ENCODE data around the gene CD81.
A peak's percentile ranks its signal among the peaks of the same experiment; 100 is the strongest.

CD81 gene

GRCh38 chr11:2420502-2421225, 43.6 kb downstream of the CD81 start:
- DNase-seq (ENCODE audit: low read depth, low spot score): peak; percentile 49

- no peak for DNase-seq (ENCODE audit: low read depth, low spot score)
Observed at GRCh38 chr11:2421226-2421994, 44.3 kb downstream of the CD81 start.

GRCh38 chr11:2421996-2422395, 44.9 kb downstream of the CD81 start:
- no peak for DNase-seq (ENCODE audit: low read depth, low spot score)

DNA sequence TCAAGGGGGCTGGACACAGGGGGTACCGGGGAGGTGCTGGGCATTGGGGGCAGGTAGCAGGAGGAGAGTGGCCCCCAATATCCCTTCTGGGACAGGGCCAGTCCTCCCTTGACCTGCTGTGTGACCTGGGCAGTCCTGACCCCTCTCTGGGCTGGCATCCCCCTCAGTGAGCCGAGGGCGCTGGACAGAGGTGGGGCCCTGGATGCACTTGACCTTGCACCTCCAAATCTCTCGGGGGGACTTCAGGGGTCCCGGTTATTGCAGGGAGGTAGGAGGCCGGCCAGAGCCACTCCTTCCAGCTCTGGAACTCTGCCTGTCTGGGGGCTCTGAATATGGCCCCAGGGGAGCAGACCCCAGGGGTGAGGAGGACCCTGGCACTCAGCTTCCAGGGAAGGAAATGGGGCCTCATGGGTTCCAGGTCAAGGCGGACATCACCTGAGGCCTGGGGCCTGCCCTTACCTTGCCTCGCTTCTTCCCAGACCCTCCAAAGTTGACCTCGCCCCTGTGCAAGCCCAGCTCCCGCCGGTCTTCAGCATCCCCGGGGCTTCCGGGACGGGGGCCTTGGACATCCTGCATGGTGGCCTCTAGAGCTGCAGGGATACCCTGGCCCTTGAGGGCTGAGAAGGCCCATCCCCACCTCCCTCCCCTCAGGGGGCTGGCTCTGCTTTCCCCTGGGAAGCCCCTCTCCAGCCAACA, 45.5 kb downstream of the CD81 start:
- DNase-seq (ENCODE audit: low read depth, low spot score): no peak

GRCh38 chr11:2423157-2424025, 46.3 kb downstream of the CD81 start:
- DNase-seq (ENCODE audit: low read depth, low spot score): no peak

- DNase-seq (ENCODE audit: low read depth, low spot score): no peak
Observed at GRCh38 chr11:2424811-2425495, 47.8 kb downstream of the CD81 start.

DNA sequence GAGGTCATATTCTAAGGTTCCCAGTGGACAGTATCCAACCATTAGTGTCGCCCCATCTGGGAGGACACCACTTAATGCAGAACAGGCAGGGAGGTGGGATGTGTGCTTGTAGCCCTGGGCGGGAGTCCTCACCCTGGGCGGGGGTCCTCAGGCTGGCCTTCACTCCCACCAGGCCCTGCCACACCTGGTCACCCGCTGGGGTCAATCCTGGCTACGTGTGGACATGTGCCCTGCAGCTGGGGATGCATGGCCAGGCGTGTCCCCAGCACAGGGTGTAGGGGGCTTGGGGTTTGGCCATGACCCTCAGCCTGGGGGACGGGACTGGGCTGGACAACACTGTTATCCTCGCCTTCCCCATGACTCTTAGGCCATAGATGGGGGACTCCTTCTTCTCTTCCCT, 48.4 kb downstream of the CD81 start:
- no peak for DNase-seq (ENCODE audit: low read depth, low spot score)

- DNase-seq (ENCODE audit: low read depth, low spot score): no peak
Observed at GRCh38 chr11:2426221-2426620, 49.1 kb downstream of the CD81 start.

GRCh38 chr11:2426826-2427521, 49.9 kb downstream of the CD81 start:
- DNase-seq (ENCODE audit: low read depth, low spot score): no peak

DNA sequence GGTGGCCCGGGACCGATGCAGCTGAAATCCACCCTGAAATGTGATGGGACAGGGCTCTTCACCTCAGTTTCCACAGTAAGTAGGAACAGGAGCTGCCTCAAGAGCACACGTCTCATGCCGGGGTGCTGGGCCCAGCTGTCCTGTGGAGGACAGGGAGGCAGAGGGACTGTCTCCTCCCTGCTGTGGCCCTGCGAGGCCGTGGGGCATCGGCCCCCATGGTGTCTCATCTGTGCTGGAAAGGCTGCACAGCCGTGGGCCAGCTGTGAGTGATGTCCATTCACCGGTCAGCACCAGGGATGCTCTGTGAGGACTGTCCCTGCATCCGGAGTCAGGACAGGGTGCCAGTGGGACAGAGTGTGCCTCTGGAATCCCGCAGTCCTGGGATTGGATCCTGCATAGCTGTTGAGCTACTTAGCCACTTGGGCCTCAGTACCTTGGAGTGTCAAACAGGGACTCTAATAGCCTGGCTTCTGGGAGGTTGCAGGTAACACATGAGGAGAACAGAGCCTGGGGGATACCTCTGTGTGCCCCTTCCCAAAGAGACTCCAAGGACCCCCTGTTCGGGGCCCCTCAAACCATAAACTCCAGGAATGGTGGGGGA, 50.7 kb downstream of the CD81 start:
- DNase-seq (ENCODE audit: low read depth, low spot score): no peak

- peak; percentile 81 for DNase-seq (ENCODE audit: low read depth, low spot score)
Observed at GRCh38 chr11:2428322-2428795, 51.2 kb downstream of the CD81 start.

DNA sequence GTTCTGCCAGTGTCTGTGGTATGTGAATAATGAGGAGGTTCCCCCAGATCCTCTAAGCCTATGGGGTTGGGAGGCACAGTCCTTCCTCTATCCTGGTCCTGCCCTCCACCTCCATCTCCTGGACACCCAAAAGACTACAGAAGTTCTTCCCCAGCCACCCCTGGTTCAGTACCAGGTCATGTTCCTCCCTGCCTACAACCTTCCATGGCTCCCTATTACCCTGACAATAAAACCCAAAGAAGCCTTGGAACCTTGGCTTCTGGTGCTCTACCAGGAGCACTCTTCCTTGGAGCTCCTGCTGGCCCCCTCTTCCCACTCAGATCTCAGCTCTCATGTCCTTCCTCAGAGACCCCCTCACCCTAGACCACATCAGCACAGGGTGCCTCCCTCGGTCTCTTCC, 54.3 kb downstream of the CD81 start:
- no peak for DNase-seq (ENCODE audit: low read depth, low spot score)

DNA sequence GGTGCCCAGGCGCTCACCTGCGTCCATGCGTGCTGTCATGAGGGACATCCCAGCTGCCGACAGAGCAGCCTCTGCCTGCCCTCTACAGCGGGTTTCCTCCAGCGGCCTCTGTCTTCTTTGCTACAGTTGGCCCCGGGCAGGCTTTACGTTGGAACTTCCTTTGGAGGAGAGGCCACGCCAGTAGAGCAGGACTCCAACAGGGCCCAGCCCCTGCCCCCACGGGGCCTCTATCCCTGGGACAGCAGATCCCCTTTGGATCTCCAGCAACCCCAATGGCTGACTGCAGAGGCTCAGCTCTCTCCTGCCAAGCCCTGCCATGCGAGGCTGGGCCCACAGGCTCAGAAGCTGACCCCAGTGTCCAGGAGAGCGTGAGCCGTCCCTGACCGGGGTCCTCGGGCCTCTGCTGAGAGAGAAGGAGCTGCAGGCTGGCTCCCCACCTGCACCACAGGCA, 55.1 kb downstream of the CD81 start:
- no peak for DNase-seq (ENCODE audit: low read depth, low spot score)

- DNase-seq (ENCODE audit: low read depth, low spot score): no peak
Observed at GRCh38 chr11:2432628-2433071, 55.5 kb downstream of the CD81 start.

- no peak for DNase-seq (ENCODE audit: low read depth, low spot score)
Observed at GRCh38 chr11:2433106-2433925, 56.2 kb downstream of the CD81 start.

GRCh38 chr11:2434008-2434407, 56.9 kb downstream of the CD81 start:
- no peak for DNase-seq (ENCODE audit: low read depth, low spot score)

GRCh38 chr11:2434506-2435255, 57.6 kb downstream of the CD81 start:
- DNase-seq (ENCODE audit: low read depth, low spot score): no peak
